HG02623 (cell line): ENCODE data around the gene MPHOSPH9.

ENCODE experiments used
- ATAC-seq: cut with Tn5 transposase; IDR thresholded peaks from one replicate; pipeline ENCODE4 v1.9.1; 2021; ENCODE audit warnings: moderate library complexity; ENCODE audit not compliant: unreplicated experiment

The MPHOSPH9 gene

DNA sequence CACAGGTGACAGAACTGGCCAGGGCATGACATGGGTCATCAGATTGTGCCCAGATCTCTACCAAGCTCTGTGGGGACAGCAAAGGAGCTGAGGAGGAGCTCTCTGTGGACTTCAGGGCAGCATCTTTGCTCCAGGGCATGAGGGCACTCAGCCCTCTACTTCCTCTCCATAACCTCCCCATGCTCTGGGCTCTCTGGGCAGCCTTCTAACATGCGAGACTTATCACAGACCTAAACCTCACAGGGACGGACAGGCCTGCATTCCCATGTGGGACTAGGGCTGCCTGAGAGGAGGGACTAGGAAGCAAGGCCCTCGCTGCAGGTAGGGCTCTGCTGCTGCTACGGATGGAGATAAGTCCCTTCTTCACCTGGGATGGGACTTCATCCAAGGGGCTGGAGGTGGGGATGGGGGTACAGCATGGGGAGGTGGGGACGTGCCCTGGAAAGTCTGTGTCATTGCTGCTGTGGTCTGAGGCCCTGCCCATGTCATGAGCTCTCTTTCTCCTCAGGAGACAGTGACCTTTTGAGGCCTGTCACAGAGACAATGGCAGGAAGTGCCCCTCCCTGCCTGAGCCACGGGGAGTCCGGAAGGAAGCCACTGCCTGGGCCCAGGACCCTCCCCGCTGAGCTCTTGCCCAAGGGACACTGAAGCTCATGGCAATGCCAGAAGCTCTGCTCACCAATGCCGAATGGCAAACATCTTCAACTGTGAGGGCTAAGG is 126.1 kb downstream of the MPHOSPH9 start:
- ATAC-seq: no peak

DNA sequence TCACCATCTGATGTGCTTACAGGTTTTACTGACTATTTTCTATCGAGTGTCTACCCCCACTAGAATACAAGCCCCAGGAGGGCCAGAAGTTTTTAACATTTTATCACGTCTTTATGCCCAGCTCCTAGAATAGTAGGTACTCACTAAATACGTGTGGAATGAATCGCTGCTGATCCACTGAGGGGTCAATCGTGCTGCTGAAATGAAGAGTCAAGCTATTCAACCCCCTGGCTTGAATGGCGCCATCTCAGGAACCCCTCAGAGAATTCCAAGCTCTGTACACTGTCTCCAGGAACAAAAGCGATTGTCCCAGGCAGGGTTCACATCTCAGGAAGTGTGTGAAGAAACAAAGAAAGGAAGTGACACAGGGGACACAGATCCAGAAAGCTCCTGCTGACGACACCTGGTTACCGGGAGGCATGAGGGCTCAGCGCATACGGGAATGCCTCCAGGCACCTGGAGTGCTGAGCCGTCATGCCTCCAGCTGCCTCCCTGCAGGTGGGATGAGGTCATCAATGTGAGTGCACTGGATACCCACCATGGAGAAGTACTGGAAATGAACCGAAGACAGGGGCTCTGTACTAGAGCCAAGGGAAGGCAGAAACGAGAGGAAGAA is 127.6 kb downstream of the MPHOSPH9 start:
- no peak for ATAC-seq

DNA sequence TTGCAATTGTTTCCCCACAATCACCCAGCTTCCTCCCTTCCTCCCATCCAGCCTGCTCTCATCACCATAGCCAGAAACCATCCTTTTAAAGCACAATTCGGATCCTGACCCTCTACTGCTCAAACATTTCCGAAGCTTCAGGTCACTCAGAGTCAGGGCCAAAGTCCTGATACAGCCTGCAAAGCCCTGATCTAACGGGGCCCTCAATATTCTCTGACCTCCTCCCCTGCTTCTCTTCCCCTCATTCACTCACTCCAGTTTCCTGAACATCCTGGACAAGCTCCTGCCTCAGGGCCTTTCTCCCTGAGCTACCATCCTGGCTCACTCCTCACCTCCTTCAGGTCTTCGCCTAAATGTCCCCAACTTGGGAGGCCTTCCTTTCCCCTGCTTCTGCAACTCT is 128.1 kb downstream of the MPHOSPH9 start:
- ATAC-seq: no peak
